ENCODE results near the gene PTHLH.

PTHLH gene

DNA sequence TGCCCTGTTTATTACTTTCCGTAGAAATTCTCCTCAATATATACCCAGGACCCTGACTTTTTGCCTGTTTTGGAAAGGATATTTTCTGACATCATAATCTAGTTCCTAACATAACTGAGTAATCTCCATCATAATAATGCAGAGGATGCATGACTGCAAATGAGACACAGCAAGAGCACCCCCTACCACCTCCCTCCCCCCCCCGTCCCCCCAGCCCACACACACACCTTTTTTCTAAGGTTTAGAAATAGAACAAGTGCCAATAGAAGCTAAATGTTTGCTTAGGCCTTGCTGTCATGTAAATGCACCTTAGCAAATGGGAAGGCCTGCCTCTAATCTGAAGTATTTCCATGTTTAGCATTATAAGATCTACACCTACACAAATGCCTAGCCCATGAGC, at the start of gene PTHLH:
PTHLH (minus strand) TSS at position 13 of the 400 bp plus-strand sequence. CDS start 3,239 bp downstream, outside the sequence.
- Histone ChIP-seq H4K20me1 (ENCODE audit: low read depth, low read length) (no peaks in the 10 kb centered on the region), H3K9me3 (ENCODE audit: insufficient read depth, low read length) (no peaks in the 10 kb centered on the region), H3K27me3 (ENCODE audit: low read length) (no peaks in the 10 kb centered on the region), H3F3A (ENCODE audit: insufficient read depth) (no peaks in the 10 kb centered on the region), H3K9ac (ENCODE audit: low read length) (no peak within 1 kb of the TSS), H3K4me2 (ENCODE audit: low read depth, low read length, poor library complexity, severe bottlenecking) (no peak within 1 kb of the TSS), H3K36me3 (ENCODE audit: low read length) (no peaks in the 10 kb centered on the region), H3K27ac (ENCODE audit: low read depth, low read length) (no peak within 1 kb of the TSS), H3K79me2 (ENCODE audit: insufficient read depth, low read length) (no peaks in the 10 kb centered on the region), H2AFZ (ENCODE audit: low read depth, low read length, severe bottlenecking) (no peak within 1 kb of the TSS), H3K4me3 (ENCODE audit: insufficient read depth, low read length, poor library complexity, severe bottlenecking) (no peak within 1 kb of the TSS), H3K9me2 (replicated peaks; ENCODE audit: insufficient read depth, low read length) (no peaks in the 10 kb centered on the region)
- TF ChIP-seq EZH2phosphoT487 (conservative IDR thresholded peaks at IDR 0.05; ENCODE audit: low read length) = no peak
- TF ChIP-seq, protein P1, sequence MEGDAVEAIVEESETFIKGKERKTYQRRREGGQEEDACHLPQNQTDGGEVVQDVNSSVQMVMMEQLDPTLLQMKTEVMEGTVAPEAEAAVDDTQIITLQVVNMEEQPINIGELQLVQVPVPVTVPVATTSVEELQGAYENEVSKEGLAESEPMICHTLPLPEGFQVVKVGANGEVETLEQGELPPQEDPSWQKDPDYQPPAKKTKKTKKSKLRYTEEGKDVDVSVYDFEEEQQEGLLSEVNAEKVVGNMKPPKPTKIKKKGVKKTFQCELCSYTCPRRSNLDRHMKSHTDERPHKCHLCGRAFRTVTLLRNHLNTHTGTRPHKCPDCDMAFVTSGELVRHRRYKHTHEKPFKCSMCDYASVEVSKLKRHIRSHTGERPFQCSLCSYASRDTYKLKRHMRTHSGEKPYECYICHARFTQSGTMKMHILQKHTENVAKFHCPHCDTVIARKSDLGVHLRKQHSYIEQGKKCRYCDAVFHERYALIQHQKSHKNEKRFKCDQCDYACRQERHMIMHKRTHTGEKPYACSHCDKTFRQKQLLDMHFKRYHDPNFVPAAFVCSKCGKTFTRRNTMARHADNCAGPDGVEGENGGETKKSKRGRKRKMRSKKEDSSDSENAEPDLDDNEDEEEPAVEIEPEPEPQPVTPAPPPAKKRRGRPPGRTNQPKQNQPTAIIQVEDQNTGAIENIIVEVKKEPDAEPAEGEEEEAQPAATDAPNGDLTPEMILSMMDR (IDR thresholded peaks at IDR 0.05; ENCODE audit: insufficient read depth, low read length, poor library complexity, severe bottlenecking) = no peak

DNA sequence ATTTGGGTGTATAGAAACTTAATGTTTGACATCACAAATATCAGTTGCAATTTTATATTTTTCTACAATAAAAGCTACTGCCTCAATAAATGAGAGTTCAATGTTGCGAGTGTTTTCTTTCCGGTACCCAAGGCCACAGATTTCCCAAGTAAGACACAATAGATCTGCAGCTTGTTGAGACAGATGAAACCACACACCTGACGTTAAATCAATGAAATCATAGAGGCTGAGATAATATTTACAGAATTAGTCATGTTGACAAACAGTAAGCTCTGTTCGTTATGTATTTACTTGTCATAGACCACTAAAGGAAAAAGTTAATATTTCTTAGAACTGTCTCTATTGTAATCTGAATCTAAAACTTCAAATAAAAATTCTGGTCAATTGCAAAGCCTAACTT, 49.2 kb upstream of the PTHLH start:
- H4K20me1 ChIP-seq (ENCODE audit: low read depth, low read length) = no peaks in the 10 kb centered on the region
- no peak overlapping the region for H2AFZ ChIP-seq (ENCODE audit: low read depth, low read length, severe bottlenecking)
- H3K79me2 ChIP-seq (ENCODE audit: insufficient read depth, low read length) = no peaks in the 10 kb centered on the region
- H3K9ac ChIP-seq (ENCODE audit: low read length) = no peak overlapping the region
- H3K27ac ChIP-seq (ENCODE audit: low read depth, low read length) = no peak overlapping the region
- H3K9me3 ChIP-seq (ENCODE audit: insufficient read depth, low read length) = no peaks in the 10 kb centered on the region
- H3K4me3 ChIP-seq (ENCODE audit: insufficient read depth, low read length, poor library complexity, severe bottlenecking) = no peak overlapping the region
- no peak for TF ChIP-seq EZH2phosphoT487 (conservative IDR thresholded peaks at IDR 0.05; ENCODE audit: low read length)
- TF ChIP-seq, protein P1 (IDR thresholded peaks at IDR 0.05; ENCODE audit: insufficient read depth, low read length, poor library complexity, severe bottlenecking) = no peak
- no peaks in the 10 kb centered on the region for H3K9me2 ChIP-seq (replicated peaks; ENCODE audit: insufficient read depth, low read length)
- H3K27me3 ChIP-seq (ENCODE audit: low read length) = no peaks in the 10 kb centered on the region
- H3F3A ChIP-seq (ENCODE audit: insufficient read depth) = no peaks in the 10 kb centered on the region
- no peaks in the 10 kb centered on the region for H3K36me3 ChIP-seq (ENCODE audit: low read length)
- no peak overlapping the region for H3K4me2 ChIP-seq (ENCODE audit: low read depth, low read length, poor library complexity, severe bottlenecking)

DNA sequence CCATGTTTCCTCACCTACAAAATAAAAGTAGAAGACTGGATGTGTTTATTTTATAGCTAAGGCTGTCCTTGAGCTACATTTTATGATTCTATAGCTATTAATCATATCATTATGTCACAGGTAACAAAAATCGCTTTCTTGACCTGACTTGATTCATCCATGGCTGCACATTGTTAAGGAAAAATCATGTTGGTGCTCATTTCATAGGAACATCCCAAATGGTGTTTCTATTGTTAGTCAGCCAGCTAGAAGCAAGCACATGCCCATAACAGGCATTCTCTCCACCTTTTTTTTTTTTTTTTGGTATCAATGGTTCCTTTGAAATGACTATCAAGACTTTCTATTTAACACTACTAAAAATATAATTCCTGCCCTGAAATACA, 45.3 kb upstream of the PTHLH start:
- no peaks in the 10 kb centered on the region for H3K27me3 ChIP-seq (ENCODE audit: low read length)
- no peak overlapping the region for H3K9ac ChIP-seq (ENCODE audit: low read length)
- H3K4me3 ChIP-seq (ENCODE audit: insufficient read depth, low read length, poor library complexity, severe bottlenecking) = no peak overlapping the region
- no peaks in the 10 kb centered on the region for H4K20me1 ChIP-seq (ENCODE audit: low read depth, low read length)
- H3K36me3 ChIP-seq (ENCODE audit: low read length) = no peaks in the 10 kb centered on the region
- no peak for TF ChIP-seq EZH2phosphoT487 (conservative IDR thresholded peaks at IDR 0.05; ENCODE audit: low read length)
- TF ChIP-seq, protein P1 (IDR thresholded peaks at IDR 0.05; ENCODE audit: insufficient read depth, low read length, poor library complexity, severe bottlenecking) = no peak
- H3K9me3 ChIP-seq (ENCODE audit: insufficient read depth, low read length) = no peaks in the 10 kb centered on the region
- H2AFZ ChIP-seq (ENCODE audit: low read depth, low read length, severe bottlenecking) = no peak overlapping the region
- no peaks in the 10 kb centered on the region for H3K9me2 ChIP-seq (replicated peaks; ENCODE audit: insufficient read depth, low read length)
- no peaks in the 10 kb centered on the region for H3F3A ChIP-seq (ENCODE audit: insufficient read depth)
- no peaks in the 10 kb centered on the region for H3K79me2 ChIP-seq (ENCODE audit: insufficient read depth, low read length)
- no peak overlapping the region for H3K27ac ChIP-seq (ENCODE audit: low read depth, low read length)
- no peak overlapping the region for H3K4me2 ChIP-seq (ENCODE audit: low read depth, low read length, poor library complexity, severe bottlenecking)
